ENCODE measurements around the gene TDRD7. TPM values are rescaled to one million over a fixed set of nuclear protein-coding genes. Genes with fewer than 3 reads are reported as not detected.

The TDRD7 gene
- total RNA-seq, 2 experiments from 2014 or later, result 3.7 to 4.0 TPM

- no peaks in the 10 kb centered on the region for H3K27me3 Mint-ChIP-seq
- peaks cover 4% of the 10 kb centered on the region for H3K9me3 Mint-ChIP-seq
- no peak for TF ChIP-seq CTCF (IDR thresholded peaks at IDR 0.05)
- ATAC-seq (no peak), DNase-seq (no peak)
- intact Hi-C loops (cut with micrococcal nuclease), result no loop called here
- CTCF ChIA-PET, result interaction anchor here (0.8 to 2.3 kb wide), 5 partner anchors 9 to 156 kb away, joined by 3 to 14 read pairs (median 6); no protein-coding TSS in a partner anchor
- POLR2A ChIA-PET, result no interaction called here
- H3K27ac Mint-ChIP-seq, result no peak overlapping the region
- H3K4me1 Mint-ChIP-seq (ENCODE audit: low read depth), result no peaks in the 10 kb centered on the region
- peaks cover 9% of the 10 kb centered on the region for H3K36me3 Mint-ChIP-seq (ENCODE audit: low read depth)
- no peak overlapping the region for H3K4me3 Mint-ChIP-seq
Observed at GRCh38 chr9:97459326-97459725, 47.4 kb downstream of the TDRD7 start.

- no peak overlapping the region for H3K4me3 Mint-ChIP-seq
- H3K4me1 Mint-ChIP-seq (ENCODE audit: low read depth), result no peaks in the 10 kb centered on the region
- no peak for TF ChIP-seq CTCF (IDR thresholded peaks at IDR 0.05)
- H3K27ac Mint-ChIP-seq, result no peak overlapping the region
- peaks cover 4% of the 10 kb centered on the region for H3K36me3 Mint-ChIP-seq (ENCODE audit: low read depth)
- no peaks in the 10 kb centered on the region for H3K27me3 Mint-ChIP-seq
- POLR2A ChIA-PET, result no interaction called here
- CTCF ChIA-PET, result interaction anchor here (1.0 to 2.1 kb wide), 4 partner anchors 19 to 153 kb away, joined by 3 to 11 read pairs (median 9); no protein-coding TSS in a partner anchor
- ATAC-seq (no peak), DNase-seq (no peak)
- H3K9me3 Mint-ChIP-seq, result no peaks in the 10 kb centered on the region
- intact Hi-C loops (cut with micrococcal nuclease), result no loop called here
Observed at GRCh38 chr9:97462159-97462558, 50.3 kb downstream of the TDRD7 start.

GRCh38 chr9:97462914-97463313 lies 51.0 kb downstream of the TDRD7 start:
- H3K27ac Mint-ChIP-seq, result no peak overlapping the region
- TF ChIP-seq CTCF (IDR thresholded peaks at IDR 0.05), result no peak
- POLR2A ChIA-PET, result interaction anchor here (0.7 kb wide), 1 partner anchor 79 kb away, joined by 3 read pairs; no protein-coding TSS in a partner anchor
- H3K4me1 Mint-ChIP-seq (ENCODE audit: low read depth), result no peaks in the 10 kb centered on the region
- H3K9me3 Mint-ChIP-seq, result no peaks in the 10 kb centered on the region
- intact Hi-C loops (cut with micrococcal nuclease), result no loop called here
- ATAC-seq (no peak), DNase-seq (no peak)
- peaks cover 4% of the 10 kb centered on the region for H3K36me3 Mint-ChIP-seq (ENCODE audit: low read depth)
- no peaks in the 10 kb centered on the region for H3K27me3 Mint-ChIP-seq
- H3K4me3 Mint-ChIP-seq, result no peak overlapping the region
- CTCF ChIA-PET, result interaction anchor here (1.7 to 2.1 kb wide), 2 partner anchors 135 to 153 kb away, joined by 9 read pairs; no protein-coding TSS in a partner anchor

GRCh38 chr9:97468658-97469448 lies 57.0 kb downstream of the TDRD7 start:
- TF ChIP-seq CTCF (IDR thresholded peaks at IDR 0.05), result peak; percentile 49
- ATAC-seq (peak; percentile 83), DNase-seq (peak; percentile 64)
- no peak overlapping the region for H3K4me3 Mint-ChIP-seq
- intact Hi-C loops (cut with micrococcal nuclease), result loop anchor here (2.0 kb wide), 1 partner anchor 130 kb away; no protein-coding TSS in a partner anchor
- H3K27ac Mint-ChIP-seq, result no peak overlapping the region
- no peaks in the 10 kb centered on the region for H3K36me3 Mint-ChIP-seq (ENCODE audit: low read depth)
- CTCF ChIA-PET, result interaction anchor here (0.6 to 5.3 kb wide), 38 partner anchors 8 to 612 kb away, joined by 3 to 156 read pairs (median 6); partner anchors contain the start of genes NCBP1, TMOD1 and TSTD2
- H3K4me1 Mint-ChIP-seq (ENCODE audit: low read depth), result no peaks in the 10 kb centered on the region
- no peaks in the 10 kb centered on the region for H3K27me3 Mint-ChIP-seq
- POLR2A ChIA-PET, result interaction anchor here (1.5 kb wide), 1 partner anchor 130 kb away, joined by 3 read pairs; no protein-coding TSS in a partner anchor
- H3K9me3 Mint-ChIP-seq, result no peaks in the 10 kb centered on the region

- no peak overlapping the region for H3K4me3 Mint-ChIP-seq
- DNase-seq (peak; percentile 9), ATAC-seq (no peak)
- H3K36me3 Mint-ChIP-seq (ENCODE audit: low read depth), result no peaks in the 10 kb centered on the region
- H3K27me3 Mint-ChIP-seq, result no peaks in the 10 kb centered on the region
- H3K4me1 Mint-ChIP-seq (ENCODE audit: low read depth), result no peaks in the 10 kb centered on the region
- no peak overlapping the region for H3K27ac Mint-ChIP-seq
- no peak for TF ChIP-seq CTCF (IDR thresholded peaks at IDR 0.05)
- no peaks in the 10 kb centered on the region for H3K9me3 Mint-ChIP-seq
- CTCF ChIA-PET, result interaction anchor here (1.2 to 5.3 kb wide), 14 partner anchors 9 to 143 kb away, joined by 3 to 156 read pairs (median 10); no protein-coding TSS in a partner anchor
- intact Hi-C loops (cut with micrococcal nuclease), result no loop called here
- POLR2A ChIA-PET, result no interaction called here
Observed at GRCh38 chr9:97470076-97470475, 58.2 kb downstream of the TDRD7 start.

Data from activated CD8-positive, alpha-beta T cell treated with anti-CD3 and anti-CD28 coated beads for 36 hours (primary cell).